GM19099 (cell line): ENCODE results near the gene RNASET2.

ENCODE experiments used
- POLR2A ChIP-seq: IDR thresholded peaks from 3 replicates; pipeline ENCODE4 v1.6.1; 2011; ENCODE audit warnings: low read depth; ENCODE audit not compliant: insufficient read length; ENCODE audit errors: extremely low read depth

RNASET2 gene

DNA sequence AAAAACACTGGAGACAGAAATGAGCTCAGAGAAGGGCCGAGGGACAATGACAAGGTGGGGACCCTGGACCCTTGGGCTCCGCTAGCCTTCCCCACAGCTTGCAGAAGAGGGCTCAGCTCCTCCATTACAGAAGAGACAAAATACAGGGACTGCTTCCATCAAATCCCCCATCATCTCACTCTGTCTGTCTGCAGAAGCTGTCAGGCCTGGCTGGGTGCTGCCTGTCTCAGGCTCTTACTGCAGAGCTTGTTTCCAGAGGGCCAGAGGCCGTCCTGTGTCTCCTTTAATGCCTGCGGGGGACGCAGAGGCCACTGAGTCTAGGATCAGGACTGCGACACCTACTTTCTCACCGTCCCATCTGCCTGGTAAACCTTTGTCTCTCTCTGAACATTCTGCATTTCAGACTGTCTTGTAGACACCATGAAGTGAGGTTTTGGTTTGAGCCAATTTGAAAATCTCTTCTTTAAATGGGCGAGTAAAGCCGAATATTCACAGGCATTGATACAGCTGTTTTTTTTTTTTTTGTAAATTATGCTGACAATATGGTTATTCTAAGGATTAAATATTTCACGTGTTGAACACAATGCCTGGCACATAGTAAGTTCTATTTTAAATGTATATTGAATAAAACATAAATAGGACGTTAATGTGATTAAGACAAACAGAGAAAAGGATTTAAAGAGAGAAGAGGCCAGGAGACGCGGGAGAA lies 28.3 kb downstream of the RNASET2 start:
- TF ChIP-seq POLR2A, result no peak

DNA sequence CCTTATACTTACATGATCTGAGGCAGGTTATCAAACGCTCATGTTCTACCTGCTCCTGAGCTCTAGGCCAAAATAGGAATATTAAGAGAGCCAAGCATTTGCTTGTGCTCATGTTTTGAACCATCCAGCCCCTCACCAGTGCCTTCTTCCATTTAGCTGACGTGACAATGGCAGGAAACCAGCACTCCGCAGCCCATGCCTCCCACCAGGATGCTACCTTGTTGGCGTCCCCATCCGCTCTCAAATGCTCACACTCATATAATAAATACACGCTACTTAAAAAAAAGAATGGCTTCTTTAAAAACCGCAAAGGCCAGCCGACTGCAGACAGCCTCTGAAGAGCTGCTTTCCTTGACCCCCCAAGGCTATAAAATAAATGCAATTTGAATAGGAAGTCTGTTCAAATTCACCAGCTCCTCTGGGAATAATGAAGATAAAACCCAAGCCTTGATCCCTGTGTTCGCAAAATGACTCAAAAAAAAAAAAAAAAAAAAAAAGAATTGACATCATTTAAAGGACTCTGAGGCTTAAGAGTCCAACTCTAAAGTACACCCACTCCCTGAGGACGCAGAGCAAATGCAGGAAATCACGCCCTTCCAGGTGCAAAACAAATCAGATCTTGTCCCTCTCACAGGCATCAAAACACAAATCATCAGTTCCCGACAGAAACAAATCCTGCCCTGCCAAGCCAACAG lies 29.0 kb downstream of the RNASET2 start:
- no peak for TF ChIP-seq POLR2A

DNA sequence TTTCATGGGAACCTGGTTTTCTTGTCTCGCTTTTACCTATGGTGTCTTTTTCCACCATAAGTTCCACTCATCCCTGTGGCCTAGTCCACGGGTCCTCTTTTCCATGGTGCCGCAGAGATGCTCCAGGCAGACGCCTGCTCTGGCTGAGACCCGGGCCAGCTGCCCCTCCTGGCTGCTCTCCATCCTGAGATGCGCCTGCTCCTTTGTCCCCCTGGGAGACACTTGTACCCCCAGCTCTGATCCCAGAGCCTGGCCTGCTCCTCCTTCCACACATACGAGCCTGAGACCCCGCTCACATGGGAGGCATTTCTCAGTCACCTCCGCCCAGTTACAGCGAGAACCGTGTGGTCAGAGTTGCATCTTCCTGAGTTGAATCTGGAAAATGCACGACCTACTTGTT lies 29.6 kb downstream of the RNASET2 start:
- TF ChIP-seq POLR2A, result no peak

DNA sequence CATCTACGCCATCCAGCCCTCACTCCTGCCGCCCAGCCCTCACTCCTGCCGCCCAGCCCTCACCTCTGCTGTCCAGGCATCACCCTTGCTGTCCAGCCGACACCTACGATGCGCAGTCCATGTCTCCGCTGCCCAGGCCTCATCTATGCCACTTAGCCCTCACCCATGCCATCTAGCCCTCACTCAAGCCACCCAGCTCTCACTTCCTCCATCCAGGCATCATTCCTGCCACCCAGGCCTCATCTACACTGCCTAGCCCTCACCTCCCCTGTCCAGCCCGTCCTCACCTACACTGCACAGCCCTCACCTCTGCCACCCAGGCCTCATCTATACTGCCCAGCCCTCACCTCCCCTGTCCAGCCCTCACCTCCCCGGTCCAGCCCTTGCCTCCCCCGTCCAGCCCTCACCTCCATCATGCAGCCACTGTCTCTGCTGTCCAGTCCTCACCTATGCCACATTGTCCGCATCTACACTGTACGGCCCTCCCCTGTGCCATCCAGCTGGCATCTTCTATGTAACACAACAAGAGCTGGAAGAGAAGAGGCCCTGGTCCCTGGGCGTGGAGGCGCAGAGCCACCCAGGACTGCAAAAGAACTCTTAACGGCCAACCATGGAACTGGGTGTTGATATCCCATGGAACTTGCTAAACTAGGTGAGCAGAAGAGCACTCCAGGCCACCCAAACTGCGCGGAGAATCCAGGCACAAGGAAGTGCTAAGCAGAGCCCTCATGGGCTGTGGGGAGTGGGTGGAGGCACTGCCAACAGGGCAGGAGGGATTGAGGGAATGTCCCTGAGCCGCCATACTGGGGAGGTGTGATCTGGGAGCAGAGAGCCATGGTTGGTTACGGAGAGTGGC lies 31.0 kb downstream of the RNASET2 start:
- no peak for TF ChIP-seq POLR2A

DNA sequence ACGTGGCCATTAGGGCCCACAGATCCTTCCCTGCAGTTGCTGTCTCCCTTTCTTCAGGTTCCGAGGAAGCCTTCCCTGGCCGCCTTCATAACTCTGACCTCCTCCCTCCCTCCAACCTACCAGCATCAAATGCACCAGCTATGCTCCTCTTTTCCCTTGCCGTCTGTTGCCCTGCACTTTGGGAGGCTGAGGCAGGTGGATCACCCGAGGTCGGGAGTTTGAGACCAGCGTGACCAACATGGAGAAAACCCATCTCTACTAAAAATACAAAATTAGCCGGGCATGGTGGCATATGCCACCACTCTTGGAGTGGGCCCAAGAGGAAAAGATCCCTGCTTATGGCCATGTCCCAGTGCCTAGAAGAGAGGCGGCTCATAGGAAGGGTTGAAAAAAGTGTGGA lies 31.8 kb downstream of the RNASET2 start:
- no peak for TF ChIP-seq POLR2A

DNA sequence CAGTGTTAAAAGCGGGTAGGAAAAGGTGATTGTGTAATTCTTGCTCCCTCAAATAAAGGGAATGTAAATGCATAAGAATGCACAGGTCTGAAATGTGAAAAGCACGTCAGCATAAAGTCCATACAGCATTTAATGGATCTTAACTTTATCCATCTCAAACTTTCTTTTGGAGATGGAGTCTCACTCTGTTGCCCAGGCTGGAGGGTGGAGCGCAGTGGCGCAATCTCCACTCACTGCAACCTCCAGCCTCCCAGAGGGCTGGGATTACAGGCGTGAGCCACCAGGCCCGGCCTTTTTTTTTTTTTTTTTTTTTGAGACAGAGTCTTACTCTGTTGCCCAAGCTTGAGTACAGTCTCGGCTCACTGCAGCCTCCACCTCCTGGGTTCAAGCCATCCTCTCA lies 33.4 kb downstream of the RNASET2 start:
- TF ChIP-seq POLR2A, result no peak

DNA sequence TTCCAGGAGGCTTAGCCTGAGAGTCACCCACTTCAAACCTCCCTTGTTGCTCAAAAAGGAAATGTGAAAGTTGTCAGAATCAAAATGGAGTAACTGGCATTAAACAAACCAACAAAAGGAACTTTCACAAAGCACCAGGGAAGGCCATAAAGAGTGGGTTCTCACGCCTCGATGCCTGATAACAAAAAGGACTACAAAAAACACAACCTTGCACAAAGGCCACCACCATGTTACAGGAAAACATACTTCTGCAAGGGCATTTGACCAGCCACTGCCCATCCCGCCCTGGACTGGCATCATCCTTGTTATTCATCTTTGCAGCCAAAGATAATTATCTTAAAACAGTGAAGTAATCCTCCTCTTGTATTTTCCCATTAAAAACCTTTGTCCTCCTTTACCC lies 34.8 kb downstream of the RNASET2 start:
- TF ChIP-seq POLR2A, result no peak

DNA sequence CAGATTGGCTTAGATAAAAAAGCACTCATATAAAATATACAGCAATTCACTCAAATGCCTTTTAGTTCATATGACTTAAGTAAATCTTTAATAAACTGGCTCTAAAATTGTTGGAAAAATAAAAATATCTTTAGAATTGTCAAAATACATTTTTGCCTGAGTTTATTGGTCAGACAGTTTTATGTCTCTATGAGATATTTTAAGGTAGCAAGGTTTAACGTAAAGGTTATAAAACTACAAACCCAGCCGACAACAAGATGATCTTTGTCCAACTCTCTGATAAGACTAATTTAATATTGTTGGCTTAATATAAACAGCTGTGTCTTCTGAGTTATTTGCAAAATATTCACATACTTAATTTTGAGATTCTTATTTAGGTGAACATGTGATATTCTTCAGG lies 39.5 kb downstream of the RNASET2 start:
- TF ChIP-seq POLR2A, result no peak

DNA sequence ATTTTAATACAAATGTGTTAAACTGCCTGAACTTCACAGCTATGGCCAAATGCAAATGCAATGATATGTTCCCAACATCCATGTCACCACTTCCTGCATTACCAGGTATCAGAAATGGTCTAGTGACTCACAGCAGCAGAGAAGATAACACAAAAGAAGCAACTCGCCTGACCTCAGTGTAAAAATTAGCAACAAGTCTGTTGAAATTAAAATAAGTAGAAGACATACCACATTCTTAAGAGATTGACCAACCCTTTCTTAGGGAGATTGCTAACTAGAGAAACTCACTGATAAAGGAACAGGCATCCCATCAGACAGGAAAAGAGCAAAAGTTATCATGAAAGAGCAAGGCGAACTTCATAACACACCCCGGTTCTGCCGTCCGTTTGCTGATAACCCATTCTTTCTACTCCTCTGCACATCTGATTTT lies 45.1 kb downstream of the RNASET2 start:
- TF ChIP-seq POLR2A, result no peak

DNA sequence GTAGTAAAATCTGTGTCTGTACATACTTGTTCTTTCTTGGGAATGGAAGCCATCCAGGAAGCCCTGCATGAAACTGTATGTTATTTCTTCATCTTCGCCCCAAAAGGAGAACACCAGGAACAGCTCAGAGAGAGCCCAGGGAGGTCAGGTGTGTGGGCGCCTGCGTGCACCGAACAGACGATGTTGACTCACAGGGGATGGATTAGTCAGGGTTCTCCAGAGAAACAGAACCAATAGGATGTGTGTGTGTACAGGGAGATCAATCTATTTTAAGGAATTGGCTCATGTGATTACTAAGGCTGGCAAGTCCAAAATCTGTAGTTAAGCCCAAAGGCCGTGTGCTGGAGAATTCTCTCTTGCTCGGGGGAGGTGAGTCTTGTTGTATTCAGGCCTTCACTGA lies 45.7 kb downstream of the RNASET2 start:
- TF ChIP-seq POLR2A, result no peak

DNA sequence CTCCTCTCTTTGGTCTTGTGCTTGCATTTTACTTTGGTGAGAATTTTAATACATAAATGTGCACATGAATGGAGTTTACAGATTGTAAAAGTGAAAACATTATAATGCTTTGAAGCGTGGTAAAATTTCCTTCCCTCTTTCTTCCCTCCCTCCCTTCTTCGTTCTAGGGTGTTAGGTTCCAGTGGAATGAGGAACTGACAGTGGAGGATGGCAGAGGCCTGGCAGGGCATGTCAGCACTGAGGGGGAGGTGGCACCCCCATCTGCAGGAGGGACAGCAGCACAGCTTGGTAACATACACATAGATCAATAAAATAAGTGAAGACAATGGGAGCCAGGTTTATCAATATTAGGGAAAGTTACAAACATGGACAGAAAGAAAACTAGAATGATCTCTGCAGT lies 47.5 kb downstream of the RNASET2 start:
- no peak for TF ChIP-seq POLR2A

DNA sequence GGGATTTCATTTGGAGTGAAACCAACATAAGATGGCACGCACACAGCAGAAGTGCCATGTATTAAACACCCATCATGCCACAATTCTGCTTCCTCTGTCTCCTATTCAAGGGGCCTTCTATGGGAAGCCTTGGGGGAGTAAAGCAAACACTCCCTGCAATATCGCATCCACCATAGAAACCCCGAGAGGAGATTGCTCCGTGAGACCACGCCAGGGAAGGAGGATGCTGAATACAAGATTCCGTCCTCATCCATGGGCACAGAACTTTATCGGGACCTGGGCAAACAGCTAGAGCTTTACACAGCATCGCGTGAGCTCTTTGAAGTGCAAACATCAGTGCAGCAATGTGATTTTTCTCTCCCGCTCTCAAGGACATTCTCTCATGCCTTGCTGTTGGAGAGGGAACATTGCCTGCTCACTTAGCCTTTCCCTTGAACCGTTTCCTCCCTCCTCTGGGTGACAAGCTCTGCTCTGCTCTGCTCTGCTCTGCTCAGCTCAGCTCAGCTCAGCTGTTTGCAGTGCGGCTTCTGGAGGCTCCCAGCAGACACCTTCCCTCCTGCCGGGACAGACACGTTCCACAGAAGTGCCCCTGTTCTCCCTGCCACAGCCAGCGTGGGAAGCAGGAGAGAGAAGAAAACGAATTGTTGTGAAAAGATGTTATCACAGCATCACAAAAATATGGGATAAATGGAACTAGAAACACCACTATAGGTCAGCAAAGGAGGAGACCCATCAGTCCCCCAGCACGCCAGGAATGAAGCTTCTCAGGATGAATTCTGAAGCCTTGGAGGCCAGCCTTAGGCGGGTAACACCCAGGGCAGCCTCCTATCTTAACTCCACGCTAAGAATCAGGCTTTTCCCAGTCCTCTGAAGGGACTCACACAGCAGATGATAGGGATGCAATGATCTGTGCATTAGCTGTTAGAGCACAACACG lies 48.2 kb downstream of the RNASET2 start:
- no peak for TF ChIP-seq POLR2A

DNA sequence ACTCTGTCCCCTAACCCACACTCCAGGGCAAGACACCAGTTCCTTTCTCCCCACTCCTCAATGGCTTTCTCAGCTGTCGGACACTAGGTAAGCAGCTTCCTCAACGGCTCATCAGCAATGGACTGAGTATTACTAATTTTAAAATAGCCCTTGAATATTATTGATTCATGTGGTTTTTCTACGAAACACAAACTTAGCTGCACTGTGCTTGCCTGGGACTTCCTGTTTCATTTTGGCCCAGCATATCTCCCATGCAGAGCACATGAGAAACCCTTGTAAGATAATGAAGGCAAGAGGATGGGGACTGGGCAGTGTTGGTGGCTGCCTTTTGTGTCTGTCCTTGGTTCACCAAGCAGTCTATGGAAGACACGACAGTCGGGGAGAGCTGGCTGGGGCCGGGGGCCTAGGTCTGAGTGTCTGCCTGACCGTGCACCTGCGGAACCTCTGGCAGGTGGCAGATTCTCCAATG lies 48.9 kb downstream of the RNASET2 start:
- TF ChIP-seq POLR2A, result no peak

DNA sequence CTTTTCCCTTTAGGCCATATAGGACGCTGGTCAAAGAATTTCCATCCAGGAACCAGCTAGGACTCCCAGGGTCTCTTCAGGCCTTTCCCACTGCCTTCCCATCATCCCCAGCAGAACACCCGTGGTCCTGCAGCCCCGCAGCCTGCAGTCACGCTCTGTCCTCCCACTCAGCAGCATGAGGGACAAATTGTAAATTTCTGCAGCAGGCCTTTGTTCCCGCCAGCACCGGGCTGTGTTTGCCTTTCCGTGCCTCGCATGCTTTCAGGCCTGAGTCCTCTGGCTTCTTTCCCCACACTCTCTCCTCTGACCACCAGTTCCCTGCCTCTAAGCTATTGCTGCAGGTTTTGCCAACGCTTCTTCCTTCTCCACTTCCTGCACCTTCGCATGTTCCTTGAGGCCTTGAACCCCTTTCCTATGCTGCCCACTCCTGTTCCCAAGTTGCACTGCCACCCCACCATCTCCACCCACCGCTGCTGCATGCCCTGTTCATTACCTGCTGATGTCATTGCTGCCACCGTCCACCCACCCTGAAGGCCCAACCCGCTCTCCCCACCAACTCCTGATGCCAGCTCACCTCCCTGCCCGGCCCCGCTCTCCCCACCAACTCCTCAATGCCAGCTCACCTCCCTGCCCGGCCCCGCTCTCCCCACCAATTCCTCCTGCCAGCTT lies 49.8 kb downstream of the RNASET2 start:
- no peak for TF ChIP-seq POLR2A
